Effector CD4-positive, alpha-beta T cell (primary cell): Measurements from ENCODE around the gene VDAC1.
"Not testable (repeated sequence)": the region's sequence is repeated elsewhere in the genome, so short reads cannot be mapped to it uniquely, and the experiment has no call there.

ENCODE experiments used
- DNase-seq: peaks from one replicate; pipeline ENCODE4 v3.0.0-alpha.2; 2020

VDAC1 gene

GRCh38 chr5:133938039-133938821 is 66.5 kb downstream of the VDAC1 start:
- no peak for DNase-seq

- not testable (repeated sequence) for DNase-seq
These were observed 67.1 kb downstream of the VDAC1 start for GRCh38 chr5:133937628-133938027.

GRCh38 chr5:133936651-133937015 is 68.1 kb downstream of the VDAC1 start:
- no peak for DNase-seq

GRCh38 chr5:133935991-133936650 is 68.7 kb downstream of the VDAC1 start:
- not testable (repeated sequence) for DNase-seq

- no peak for DNase-seq
These were observed 69.2 kb downstream of the VDAC1 start for GRCh38 chr5:133935667-133935940.

GRCh38 chr5:133934822-133935666 is 69.7 kb downstream of the VDAC1 start:
- DNase-seq, result no peak

- DNase-seq, result no peak
These were observed 70.5 kb downstream of the VDAC1 start for GRCh38 chr5:133934311-133934710.

GRCh38 chr5:133933670-133934295 is 71.0 kb downstream of the VDAC1 start:
- no peak for DNase-seq

GRCh38 chr5:133933169-133933509 is 71.6 kb downstream of the VDAC1 start:
- DNase-seq, result no peak

- DNase-seq, result no peak
These were observed 72.2 kb downstream of the VDAC1 start for GRCh38 chr5:133932441-133933168.

- DNase-seq, result no peak
These were observed 73.2 kb downstream of the VDAC1 start for GRCh38 chr5:133931546-133931945.

- no peak for DNase-seq
These were observed 74.0 kb downstream of the VDAC1 start for GRCh38 chr5:133930813-133931090.

- DNase-seq, result peak; percentile 17
These were observed 74.5 kb downstream of the VDAC1 start for GRCh38 chr5:133930061-133930812.

- no peak for DNase-seq
These were observed 76.0 kb downstream of the VDAC1 start for GRCh38 chr5:133928587-133929393.

GRCh38 chr5:133927300-133928180 is 77.2 kb downstream of the VDAC1 start:
- no peak for DNase-seq

- no peak for DNase-seq
These were observed 78.1 kb downstream of the VDAC1 start for GRCh38 chr5:133926489-133927299.

GRCh38 chr5:133925866-133926488 is 78.8 kb downstream of the VDAC1 start:
- no peak for DNase-seq

GRCh38 chr5:133925269-133925668 is 79.5 kb downstream of the VDAC1 start:
- DNase-seq, result no peak
